Epidermal melanocyte (primary cell): ENCODE results near the gene SACM1L.
"Not testable (repeated sequence)": the region's sequence is repeated elsewhere in the genome, so short reads cannot be mapped to it uniquely, and the experiment has no call there.

Experiments used
- DNase-seq: peaks from one replicate; pipeline ENCODE4 v3.0.0; 2011; ENCODE audit warnings: low spot score; ENCODE audit not compliant: insufficient read length

The SACM1L gene

DNA sequence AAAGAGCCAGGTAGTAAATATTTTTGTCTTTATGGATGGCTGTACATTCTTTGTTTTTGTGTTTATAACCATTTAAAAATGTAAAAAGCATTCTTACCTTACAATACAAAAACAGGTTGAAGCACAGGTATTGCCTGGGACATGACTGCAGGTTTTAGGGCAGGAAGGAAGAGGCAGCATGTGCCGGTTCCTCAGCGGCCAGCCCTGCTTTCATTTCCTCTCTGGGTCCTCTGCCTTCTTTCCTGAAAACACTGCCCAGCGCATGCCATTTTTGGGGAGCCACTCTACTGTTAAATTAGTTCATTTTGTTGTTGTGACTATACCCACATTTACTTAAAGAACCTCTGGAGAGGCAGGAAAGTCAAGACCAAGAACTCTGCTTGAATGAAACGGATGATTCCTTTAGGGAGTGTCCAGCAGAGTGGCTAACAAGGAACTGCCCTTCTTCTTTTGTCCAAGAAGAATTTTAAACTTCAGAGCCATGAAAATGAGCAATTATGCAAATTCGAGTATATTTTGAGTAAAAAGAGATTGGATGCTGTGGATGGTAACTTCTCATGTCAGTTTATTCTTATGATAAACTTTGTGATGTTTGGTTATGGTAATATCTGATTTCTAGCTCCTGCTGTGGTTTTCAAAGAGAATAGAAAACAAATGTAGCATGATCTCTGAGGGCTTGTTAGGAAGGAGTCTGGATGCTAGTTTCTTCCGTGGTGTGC is 52.7 kb downstream of the SACM1L start:
- DNase-seq = no peak

DNA sequence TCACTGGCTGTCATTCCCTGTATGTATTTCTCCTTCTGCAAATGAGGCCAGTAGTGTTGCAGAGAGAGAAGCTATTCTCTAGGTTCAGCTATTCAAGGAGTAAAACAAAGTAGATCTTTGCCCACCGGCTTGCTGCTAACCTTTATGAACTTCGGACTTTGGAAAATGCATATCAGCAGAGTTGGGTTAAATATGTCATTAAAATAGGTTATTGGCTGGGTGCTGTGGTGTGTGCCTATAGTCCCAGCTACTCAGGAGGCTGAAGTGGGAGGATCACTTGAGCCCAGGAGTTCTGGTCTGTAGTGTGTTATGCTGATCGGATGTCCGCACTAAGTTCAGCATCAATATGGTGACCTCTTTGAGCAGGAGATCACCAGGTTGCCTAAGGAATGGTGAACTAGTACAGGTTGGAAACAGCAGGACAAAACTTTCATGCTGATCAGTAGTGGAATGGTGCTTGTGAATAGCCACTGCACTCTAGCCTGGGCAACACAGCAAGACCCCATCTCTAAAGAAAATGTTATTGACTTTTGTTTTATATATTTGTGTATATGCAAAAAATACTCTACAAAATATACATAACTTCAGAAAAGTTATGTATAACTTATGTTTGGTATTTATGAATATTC is 53.4 kb downstream of the SACM1L start:
- no peak for DNase-seq

DNA sequence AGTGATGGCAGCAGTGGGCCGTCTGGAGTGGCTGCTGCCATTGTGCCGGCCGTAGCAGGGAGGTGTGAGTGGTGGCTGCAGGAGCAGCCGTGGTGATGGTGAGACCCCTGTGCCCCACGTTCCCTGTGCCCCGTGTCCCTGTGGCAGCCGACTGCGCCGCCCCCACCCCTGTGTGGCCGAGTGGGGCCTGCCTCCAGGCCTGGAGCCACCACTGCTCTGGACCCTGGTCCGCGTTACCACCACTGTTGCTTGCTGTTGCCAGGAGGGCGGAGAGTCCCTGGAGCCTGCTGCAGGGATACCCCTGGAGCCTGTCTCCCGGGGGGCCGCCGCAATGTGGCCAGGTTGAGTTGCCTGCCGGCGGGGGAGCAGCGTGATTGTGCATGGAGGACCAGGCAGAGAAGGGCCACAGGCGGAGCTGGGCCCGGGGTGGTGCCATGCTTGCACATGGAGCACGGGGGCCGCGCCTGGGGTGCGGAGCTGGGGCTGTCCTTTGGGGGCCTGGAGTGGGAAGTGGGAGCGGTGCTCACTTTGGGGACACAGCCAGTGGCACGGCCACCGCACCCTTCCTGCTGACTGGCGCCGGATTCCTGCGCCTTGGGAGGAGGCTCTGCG is 57.1 kb downstream of the SACM1L start:
- no peak for DNase-seq

DNA sequence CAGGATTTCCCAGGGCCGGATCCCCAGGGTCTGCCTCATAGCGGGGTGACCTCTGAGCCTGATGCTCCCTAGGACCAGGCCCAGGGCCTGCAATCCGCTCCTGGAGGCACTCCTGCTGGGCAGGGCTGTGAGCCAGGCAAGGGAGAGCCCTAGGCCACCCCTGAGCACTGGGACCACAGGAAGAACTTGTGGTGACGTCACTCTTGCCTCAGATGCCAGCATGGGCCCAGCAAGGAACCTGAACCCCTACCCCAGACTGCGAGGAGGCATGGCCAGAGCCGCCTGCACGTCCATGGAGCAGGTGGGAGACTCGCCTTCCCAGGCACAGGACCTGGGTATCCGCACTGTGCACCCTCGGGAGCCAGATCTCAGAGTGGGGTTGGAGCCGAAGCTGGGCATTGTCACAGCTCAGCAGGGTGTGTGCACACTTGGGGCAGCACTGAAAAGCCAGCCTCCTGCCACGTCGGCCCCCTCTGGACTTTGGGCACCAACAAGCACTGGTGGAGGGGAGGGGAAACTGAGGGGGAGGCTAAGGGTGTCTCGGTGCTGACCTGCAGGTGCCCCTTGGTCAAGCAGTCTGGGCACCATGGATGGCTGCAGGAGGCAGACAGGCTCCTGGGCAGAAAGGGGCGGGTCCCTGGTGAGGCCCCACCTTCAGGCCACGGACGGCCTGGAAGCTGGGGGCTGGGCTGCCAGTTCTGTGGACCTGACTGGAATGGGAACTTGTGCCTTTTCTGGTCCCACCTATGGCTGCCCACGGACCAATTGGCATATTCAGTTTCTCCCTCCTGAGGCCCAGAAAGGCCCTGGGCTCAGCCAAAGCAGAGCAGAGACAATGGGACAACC is 57.8 kb downstream of the SACM1L start:
- DNase-seq = no peak

DNA sequence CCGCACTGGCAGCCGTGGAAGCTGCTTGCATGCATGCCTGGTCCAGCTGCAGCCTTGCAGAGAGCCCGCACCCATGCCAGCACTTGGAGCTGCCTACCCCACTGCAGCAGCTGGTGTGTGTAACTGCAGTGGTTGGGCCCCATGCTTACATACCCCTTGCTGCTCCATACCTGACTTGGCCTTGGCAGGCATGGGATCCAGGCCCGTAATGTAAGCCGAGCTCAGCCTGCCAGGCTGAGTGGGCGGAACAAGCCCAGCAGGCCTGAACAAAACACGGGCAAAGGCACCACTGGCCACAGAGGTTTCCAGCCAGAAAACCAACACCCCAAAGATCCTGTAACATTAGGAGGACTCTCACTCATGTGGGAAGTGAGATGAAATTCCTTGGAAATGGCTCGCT is 58.9 kb downstream of the SACM1L start:
- no peak for DNase-seq

DNA sequence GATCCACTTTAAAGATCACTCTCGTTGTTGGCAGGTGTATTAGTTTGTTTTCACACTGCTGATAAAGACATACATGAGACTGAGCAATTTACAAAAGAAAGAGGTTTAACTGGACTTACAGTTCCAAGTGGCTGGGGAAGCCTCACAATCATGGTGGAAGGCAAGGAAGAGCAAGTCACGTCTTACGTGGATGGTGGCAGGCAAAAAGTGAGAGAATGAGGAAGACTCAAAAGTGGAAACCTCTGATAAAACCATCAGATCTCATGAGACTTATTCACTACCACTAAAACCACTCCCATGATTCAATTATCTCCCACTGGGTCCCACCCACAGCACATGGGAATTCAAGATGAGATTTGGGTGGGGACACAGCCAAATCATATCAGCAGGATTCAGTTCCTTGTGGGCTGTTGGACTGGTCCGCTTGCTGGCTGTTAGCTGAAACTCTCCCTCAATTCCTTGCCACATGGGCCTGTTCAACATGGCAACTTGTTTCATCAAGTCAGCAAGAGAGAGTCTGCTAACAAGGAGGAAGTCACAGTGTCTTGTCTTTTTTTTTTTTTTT is 59.9 kb downstream of the SACM1L start:
- not testable (repeated sequence) for DNase-seq

DNA sequence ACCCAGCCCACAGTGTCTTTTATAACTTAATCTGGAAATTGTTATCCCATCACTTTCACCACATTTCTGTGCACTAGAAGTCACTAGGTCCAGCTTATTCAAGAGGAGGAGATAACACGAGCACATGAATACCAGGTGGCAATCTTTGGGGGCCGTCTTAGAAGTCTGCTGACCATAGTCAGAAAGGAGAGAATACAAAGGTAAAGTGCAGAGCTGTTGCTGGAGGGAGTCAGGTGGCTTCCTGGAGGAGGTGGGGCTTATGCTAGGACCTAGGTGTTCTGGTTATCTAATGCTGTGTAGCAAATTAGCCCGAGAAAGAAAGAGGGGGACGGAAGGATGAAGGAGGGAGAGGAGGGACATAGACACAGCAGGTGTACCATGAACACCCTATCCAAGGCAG is 60.7 kb downstream of the SACM1L start:
- no peak for DNase-seq

DNA sequence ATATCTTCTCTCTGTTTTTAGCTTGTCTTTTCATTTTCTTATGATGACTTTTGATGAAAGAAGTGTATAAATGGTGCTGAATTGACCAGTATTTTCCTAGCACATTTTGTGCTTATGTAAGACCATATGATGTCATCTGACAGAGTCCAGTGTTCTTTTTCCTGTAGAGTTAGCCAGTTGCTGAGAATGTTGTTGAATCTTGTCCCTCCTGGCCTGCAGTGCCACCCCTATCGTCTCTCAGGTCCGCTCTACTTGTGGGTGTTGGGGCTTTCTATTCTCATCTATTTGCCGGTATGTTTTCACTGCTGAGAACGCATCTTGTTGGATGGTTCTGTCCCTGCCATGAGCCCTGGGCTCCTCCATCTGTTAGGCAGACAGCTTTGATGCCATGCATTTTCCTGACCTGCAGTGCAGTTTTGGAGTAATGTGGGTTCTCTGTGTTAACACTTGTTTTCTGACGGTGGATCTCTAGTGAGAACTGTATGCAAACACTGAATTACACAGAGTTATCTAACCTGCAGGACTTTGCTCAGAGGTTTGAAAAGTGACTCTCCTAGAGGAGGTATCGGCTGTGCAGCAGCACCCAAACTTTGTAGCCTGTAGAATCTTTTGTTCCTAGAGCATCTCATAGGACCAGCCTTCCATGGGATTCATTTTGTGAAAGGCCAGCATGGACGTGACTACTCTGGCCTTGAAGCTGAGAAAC is 62.5 kb downstream of the SACM1L start:
- no peak for DNase-seq

DNA sequence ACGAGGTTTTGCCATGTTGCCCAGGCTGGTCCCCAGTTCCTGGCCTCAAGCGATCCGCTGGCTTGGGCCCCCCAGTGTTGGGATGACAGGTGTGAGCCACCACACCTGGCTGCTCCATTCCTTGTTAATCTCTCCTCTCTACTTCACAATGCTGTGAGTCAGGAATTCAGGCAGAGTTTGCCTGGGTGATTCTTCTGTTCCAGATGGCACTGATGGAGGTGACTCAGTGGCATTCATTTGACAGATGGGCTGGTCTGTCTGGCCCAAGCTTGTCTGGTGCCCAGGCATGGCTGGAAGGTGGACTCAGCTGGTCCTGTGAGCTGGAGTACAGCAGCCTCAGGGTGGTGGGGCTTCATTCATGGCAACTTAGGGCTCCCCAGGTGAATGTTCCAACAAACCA is 63.9 kb downstream of the SACM1L start:
- DNase-seq = no peak

DNA sequence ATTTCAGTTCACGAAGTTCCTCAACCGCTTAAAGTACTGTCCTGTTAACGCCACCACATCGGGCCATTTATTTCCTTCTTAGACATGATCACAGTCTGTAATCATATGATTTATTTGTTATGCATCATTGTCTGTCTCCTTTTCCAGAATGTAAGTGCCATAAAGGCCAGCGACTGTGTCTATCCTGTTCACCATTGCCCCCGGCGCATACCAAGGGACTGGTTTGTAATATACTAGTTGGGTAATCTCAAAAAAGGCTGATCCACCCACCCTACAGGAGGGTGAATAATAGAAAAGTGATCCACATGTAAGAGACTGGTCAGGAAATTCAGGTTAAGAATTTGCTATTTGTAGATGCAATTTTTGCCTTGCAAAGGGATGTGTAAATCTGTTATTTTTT is 65.3 kb downstream of the SACM1L start:
- DNase-seq = no peak

DNA sequence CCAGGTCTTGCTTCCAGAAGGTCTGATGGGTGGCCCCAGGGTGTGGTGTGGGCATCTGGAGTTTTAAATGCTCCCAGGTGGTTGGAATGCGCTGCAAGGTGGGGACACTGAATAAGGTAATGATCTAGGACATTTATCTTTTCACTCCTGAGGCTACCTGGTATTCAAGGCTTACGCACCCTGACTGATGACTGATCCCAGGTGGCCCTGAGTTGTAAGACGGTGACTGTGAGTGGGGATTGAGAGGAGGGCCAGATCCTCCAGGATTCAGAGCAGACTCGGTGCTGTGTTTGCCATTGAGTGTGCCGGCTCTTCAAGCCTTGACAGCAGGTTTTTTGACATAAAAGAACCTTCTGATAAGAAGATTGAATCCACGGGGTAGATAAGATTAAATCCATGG is 66.9 kb downstream of the SACM1L start:
- no peak for DNase-seq

DNA sequence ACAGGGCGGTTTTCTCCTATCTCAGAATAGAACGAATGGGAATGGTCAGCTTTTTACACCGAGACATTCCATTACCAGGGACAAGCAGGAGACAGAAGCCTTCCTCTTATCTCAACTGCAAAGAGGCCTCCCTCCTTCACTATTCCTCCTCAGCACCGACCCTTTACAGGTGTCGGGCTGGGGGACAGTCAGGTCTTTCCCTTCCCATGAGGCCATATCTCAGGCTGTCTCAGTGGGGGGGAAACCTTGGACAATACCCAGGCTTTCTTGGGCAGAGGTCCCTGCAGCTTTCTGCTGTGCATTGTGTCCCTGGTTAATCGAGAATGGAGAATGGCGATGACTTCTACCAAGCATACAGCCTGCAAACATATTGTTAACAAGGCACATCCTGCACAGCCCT is 67.9 kb downstream of the SACM1L start:
- not testable (repeated sequence) for DNase-seq

DNA sequence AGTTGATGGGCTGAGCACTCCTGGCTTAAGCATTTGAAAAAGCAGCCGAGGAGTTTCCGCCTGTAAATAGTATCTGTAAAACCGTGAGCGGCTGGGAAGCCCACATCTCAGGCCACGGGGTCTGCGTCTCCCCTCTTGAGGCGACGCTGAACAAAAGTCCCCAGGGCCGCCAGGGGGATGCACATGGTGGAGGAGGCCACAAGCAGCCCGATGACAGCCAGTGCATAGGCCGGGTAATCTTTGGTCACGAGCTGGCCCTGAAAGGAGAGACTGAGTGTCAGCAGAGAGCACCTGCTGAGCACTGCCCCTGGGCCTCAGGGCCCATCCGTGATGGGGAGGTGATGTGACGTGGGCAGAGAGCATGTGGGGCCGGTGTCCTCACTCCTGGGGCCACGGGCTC is 69.7 kb downstream of the SACM1L start:
- DNase-seq = no peak

DNA sequence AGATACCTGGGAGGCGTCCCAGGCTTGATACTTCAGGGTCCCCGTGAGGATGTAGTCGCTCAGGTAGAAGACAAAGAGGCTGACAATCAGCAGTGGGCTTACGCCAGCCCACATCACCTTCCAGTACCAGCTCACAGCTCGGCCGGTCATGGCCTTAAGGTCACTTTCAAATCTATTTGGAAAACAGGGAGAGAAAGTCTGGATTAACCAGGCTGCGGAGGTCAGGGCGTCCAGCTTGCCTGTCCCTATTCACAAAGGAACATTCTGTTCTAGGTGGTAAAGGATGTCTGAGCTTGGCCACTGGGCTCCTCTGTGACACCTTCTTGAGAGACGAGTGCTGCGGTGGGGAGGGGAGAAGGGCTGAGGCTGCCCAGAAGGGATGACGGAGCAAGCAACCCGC is 70.7 kb downstream of the SACM1L start:
- DNase-seq = no peak

DNA sequence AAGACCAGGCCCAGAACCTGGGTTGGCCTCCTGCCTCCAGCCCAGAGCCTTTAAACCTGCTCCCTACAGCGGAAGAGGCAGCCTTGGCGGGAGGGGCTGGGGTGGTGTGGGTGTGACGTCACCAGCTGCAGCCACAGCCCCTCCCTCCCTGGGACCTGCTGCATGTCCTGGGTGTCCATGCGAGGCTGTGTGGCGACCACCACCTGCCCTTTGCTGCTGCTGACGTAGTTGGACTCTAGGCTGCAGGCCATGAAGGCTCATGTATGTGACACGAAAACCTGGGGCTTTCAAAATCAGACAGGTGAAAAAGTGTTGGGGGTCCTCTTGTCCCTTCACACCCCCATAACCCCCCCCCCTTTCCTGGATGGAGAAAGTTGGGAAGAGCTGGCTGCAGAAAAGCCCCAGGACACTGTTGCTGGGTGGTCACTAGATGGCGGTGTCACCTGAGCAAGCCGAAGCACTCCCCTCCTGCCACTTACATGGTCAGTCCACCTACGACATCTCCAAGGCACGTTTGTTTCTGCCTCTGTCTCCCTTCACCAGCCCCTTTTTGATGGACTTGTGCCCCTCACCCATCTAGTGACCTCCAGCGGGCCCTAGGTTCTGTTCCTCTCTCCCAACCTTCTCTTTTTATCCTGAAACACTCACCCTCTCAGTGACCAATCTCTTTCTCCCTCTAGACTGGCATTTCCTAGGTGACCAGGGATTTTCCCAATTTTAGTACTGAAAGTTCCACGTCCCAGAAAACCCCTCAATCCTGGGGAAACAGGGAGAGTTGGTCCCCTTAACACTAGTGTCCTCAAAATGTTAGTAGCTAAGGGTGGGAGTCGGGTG is 71.9 kb downstream of the SACM1L start:
- DNase-seq = peak; percentile 82

DNA sequence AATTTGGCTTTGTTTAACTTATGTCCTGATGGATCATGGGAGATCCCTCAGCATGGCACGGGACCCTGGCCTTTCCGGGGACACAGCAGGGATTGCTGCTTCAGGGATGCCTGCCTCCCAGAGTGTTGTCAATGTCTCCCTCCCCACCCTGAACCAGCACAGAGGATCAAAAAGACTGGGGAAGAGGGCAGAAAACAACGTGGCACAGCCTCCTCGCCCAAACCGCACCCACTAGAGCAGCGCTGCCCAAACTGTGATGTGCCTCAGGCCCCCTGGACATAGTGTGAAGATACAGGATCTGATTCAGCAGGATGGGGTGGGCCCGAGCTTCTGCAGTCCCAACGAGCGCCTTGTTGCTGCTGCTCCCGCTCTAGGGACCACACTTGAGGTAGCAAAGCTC is 72.6 kb downstream of the SACM1L start:
- no peak for DNase-seq

DNA sequence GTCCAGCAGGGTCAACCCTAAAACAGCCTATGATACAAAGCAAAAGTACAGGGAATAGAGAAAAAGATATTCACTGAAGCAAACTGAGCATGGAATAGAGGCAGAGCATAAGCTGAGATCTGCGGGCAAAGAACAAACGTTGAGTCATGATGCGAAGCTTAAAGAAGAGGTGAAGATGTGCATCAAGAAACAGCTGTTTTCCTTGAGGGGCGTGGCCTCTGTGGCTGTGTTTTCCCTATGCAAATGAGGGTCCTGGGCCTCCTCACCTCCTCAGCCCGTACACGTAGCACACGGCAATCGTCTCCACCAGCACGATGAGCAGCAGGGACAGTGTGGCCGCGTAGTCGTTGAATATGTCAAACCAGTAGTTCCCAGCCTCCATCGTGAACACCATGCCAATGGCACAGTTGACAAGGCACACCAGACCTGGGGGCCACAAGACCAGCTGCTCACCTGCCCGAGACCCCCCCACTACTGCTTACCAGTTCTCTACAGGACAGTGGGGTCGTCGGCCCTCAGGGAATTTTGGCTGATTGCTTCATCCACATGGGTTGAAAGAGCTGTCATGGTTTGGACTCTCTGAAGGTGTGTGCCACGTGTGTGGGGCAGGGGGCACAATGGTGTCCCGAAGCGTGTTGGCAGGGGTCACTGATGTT is 73.6 kb downstream of the SACM1L start:
- no peak for DNase-seq

DNA sequence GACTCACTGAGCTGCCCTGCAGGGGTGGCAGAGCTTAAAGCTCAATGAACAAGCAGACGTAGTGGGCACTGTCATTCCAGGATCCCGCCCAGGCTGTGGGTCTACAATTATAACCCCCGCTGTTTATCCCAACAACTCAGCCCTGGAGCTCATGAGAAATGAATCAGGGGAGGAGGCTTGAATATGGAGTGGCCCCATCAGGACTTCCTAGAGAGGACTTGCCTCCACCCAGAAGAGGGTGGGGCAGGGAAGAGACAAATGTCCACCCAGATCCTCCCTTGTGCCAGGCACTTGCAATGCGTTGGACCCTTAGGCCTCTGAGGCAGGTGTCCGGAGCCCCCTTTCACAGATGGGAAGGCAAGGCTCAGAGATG is 74.1 kb downstream of the SACM1L start:
- DNase-seq = no peak

DNA sequence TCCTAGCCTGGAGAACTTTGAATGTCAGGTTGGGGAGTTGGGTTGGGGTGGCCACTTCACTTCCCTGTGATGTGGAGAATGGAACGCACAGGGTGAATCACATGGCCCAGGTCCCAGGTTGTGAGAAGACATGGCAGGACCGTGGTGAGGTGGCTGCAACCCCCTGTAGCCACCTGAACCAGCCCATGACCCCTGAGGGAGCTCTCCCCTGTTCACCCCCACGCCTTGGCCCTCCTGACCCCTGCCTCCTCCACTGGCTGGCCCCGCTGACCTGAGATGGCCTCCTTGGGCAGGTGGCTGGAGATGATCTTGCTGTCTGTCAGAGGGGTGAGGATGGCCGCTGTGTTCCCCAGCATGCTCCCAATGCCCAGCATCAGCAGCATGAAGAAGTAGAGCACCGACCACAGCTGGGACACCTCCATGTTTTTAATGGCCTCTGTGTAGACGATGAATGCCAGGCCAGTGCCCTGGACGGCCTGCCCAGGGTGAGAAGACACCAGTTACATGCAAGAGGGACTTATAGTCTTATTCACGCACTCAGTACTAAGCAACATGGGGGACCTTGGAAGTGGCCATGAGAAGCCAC is 76.2 kb downstream of the SACM1L start:
- no peak for DNase-seq
